GM12874 (cell line): Measurements from ENCODE around the gene WASHC2C.
"Not testable (repeated sequence)": the region's sequence is repeated elsewhere in the genome, so short reads cannot be mapped to it uniquely, and the experiment has no call there.

Source experiments
- CTCF ChIP-seq: IDR thresholded peaks from 2 replicates; pipeline ENCODE4 v1.5.1; 2011; ENCODE audit warnings: low read depth, mild to moderate bottlenecking, control low read depth, low read length, moderate library complexity; ENCODE audit not compliant: insufficient read depth

WASHC2C gene, protein sequence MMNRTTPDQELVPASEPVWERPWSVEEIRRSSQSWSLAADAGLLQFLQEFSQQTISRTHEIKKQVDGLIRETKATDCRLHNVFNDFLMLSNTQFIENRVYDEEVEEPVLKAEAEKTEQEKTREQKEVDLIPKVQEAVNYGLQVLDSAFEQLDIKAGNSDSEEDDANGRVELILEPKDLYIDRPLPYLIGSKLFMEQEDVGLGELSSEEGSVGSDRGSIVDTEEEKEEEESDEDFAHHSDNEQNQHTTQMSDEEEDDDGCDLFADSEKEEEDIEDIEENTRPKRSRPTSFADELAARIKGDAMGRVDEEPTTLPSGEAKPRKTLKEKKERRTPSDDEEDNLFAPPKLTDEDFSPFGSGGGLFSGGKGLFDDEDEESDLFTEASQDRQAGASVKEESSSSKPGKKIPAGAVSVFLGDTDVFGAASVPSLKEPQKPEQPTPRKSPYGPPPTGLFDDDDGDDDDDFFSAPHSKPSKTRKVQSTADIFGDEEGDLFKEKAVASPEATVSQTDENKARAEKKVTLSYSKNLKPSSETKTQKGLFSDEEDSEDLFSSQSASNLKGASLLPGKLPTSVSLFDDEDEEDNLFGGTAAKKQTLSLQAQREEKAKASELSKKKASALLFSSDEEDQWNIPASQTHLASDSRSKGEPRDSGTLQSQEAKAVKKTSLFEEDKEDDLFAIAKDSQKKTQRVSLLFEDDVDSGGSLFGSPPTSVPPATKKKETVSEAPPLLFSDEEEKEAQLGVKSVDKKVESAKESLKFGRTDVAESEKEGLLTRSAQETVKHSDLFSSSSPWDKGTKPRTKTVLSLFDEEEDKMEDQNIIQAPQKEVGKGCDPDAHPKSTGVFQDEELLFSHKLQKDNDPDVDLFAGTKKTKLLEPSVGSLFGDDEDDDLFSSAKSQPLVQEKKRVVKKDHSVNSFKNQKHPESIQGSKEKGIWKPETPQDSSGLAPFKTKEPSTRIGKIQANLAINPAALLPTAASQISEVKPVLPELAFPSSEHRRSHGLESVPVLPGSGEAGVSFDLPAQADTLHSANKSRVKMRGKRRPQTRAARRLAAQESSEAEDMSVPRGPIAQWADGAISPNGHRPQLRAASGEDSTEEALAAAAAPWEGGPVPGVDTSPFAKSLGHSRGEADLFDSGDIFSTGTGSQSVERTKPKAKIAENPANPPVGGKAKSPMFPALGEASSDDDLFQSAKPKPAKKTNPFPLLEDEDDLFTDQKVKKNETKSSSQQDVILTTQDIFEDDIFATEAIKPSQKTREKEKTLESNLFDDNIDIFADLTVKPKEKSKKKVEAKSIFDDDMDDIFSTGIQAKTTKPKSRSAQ (N-terminal part only)

DNA sequence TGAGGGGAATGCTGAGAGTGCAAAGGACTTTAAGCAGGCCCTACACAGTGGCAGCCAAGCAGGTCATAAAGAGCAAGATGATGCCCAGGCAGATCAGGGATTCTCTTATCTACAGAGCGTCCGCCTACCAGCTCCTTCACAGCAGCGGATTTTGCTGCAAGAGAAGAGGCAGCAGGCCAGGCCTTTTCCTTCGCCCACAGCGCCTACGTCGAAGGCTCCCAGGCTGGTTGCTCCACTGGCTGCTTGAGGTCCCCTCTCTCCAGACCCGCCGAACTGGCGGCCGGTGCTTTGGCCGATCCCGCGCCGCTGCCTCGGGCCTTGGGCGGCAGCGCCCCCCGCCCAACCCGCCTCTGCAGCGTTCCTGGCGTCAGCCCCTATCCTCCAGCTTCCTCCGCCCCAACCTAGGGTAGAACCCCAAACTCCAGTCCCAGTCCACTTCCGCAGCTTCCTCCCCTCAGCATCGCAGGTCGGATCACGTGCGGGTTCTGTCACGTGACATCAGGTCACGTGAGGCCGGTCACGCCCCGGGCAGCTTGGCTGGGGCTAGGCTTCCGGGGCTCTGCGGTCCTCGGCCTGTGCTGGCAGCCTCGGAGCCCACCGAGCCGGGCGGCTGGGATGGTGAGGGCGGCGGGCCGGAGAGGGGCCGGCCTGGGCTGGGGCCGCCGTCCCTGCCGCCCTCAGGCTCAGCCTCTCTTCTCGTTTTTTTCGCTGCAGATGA, at the start of gene WASHC2C:
TSS of gene WASHC2C (plus strand) at position 564 of the 718 bp plus-strand sequence. CDS start at position 616, 52 bp downstream.
- not testable (repeated sequence) for TF ChIP-seq CTCF

GRCh38 chr10:45809837-45810236, 82.8 kb downstream of the WASHC2C start:
- TF ChIP-seq CTCF = no peak

- TF ChIP-seq CTCF = no peak
Observed at GRCh38 chr10:45811075-45811474, 84.0 kb downstream of the WASHC2C start.

DNA sequence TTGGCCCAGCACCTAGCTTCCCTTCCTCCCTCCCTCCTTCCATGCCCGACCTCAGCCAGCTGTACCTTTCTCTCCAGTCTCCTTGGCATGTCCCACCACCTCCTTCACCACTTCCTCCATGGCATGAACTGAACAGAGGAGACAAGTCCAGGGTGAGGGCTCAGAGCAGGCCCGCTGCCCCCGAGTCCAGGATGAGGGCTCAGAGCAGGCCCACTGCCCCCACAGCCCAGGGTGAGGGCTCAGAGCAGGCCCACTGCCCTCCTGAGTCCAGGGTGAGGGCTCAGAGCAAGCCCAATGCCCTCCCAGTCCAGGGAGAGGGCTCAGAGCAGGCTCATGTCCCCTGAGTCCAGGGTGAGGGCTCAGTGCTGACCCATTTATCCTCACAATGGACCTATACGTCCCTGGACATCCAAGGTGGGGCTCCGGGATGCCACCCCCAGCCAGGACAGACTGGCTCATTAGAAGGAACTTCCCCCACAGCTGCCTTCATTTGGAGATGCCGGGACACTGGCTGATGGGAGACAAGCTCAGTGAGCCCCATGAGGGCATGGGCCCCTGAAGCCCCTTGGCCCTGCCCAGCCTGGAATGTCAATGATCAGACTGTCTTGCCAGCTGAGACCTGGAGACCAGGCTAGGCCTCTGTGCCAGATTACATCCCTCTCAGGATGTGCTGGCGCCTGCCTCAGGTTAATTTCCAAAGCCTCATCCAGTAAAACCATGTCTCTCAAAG, 90.2 kb downstream of the WASHC2C start:
- no peak for TF ChIP-seq CTCF

- TF ChIP-seq CTCF = no peak
Observed at GRCh38 chr10:45817912-45818311, 90.8 kb downstream of the WASHC2C start.

DNA sequence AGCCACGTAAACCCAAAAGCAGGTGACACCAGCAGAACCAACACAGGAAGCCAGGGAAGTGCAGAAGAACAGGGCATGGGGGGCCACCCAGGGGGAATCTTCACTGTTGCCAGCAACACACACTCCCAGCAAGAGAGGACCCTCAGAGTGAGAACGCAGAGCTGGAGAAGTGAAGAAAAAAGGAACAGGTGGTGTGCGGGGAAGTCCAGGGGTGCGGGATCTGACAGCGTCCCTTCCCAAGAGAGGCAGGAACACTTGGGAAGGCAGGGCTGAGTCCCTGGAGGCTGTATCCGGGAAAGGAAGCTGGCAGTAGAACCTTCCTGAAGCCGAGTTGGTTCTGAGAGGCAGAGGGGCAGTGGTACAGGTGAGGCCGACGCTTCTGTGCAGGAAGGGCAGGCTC, 92.5 kb downstream of the WASHC2C start:
- no peak for TF ChIP-seq CTCF
